DMS53 treated with DMSO at 0.1 percent for 48 hours (cell line): ENCODE data around the gene UGT1A3.

Experiments used
- DNase-seq: peaks from one replicate; lab custom pipeline; 2025; ENCODE audit not compliant: unreplicated experiment; lab: John Stamatoyannopoulos, UW

UGT1A3 gene

GRCh38 chr2:233814056-233814835 lies 85.4 kb downstream of the UGT1A3 start:
- DNase-seq: no peak

- no peak for DNase-seq
Observed at GRCh38 chr2:233815861-233816260, 87.0 kb downstream of the UGT1A3 start.

GRCh38 chr2:233816334-233816733 lies 87.5 kb downstream of the UGT1A3 start:
- no peak for DNase-seq

DNA sequence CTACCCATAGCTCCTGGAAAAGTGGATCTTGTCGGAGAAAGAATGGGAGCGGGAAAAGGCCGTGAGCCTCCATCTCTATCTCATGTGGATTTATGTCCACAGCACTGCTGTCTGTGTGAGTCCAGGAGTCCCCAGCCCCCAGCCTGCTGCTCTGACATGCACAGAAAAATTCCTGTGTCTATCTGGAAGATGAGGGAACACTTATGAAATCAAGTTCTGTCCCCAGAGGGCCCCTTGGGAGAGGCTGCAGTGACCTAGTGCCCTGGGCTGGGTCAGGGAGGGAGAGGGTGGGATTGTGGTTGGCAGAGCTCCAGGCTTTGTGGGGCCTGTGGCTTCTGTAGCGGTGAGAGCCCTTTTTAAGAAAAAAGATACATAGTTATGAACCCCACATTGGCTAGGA lies 87.9 kb downstream of the UGT1A3 start:
- DNase-seq: no peak

- no peak for DNase-seq
Observed at GRCh38 chr2:233817361-233817911, 88.6 kb downstream of the UGT1A3 start.

GRCh38 chr2:233817995-233818638 lies 89.3 kb downstream of the UGT1A3 start:
- no peak for DNase-seq

DNA sequence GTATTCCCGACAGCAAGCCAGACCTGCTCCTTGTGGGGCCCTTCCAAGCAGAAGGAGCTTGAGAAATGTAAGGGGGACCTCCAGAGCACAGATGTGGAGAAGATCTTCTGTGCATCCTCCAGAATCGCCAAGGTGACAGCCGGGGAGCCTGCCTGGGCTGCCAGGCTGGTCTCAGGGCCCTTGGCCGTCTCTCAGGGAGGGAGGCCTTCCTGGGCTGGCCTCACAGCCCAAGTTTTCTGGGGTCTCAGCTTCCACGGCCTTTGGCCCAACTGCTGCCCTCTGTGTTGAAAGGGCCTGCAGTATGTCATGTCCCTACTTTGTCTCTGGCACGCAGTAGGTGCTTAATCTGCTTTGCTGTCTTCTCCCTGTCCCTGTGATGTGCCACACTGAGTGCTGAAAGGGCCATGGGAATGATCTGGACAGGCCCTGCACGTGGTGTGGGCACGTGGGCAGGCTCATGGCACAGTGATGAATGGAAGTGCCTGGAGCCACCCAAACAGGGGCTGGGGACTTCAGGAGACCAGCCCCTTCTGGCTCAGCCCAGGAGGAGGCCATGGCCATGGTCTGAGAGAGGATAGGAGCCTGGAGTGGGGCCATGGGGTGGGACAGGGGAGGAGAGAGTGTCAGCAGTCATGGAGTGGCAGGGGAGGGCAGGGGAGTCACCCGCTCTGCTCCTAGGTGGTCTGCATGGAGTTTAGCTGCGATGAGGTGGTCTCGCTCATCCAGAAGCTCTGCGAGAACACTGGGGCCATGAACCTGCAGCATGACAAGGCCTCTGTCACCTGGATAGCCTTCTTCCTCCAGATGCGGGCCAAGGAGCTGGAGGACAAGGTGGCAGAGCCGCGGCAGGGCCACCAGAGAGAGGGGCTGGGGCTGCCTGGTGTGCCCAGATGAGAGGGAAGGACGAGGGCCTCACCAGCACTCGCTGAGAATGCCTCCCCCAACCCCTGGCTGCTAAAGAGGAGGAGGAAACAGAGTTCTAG lies 90.1 kb downstream of the UGT1A3 start:
- no peak for DNase-seq

DNA sequence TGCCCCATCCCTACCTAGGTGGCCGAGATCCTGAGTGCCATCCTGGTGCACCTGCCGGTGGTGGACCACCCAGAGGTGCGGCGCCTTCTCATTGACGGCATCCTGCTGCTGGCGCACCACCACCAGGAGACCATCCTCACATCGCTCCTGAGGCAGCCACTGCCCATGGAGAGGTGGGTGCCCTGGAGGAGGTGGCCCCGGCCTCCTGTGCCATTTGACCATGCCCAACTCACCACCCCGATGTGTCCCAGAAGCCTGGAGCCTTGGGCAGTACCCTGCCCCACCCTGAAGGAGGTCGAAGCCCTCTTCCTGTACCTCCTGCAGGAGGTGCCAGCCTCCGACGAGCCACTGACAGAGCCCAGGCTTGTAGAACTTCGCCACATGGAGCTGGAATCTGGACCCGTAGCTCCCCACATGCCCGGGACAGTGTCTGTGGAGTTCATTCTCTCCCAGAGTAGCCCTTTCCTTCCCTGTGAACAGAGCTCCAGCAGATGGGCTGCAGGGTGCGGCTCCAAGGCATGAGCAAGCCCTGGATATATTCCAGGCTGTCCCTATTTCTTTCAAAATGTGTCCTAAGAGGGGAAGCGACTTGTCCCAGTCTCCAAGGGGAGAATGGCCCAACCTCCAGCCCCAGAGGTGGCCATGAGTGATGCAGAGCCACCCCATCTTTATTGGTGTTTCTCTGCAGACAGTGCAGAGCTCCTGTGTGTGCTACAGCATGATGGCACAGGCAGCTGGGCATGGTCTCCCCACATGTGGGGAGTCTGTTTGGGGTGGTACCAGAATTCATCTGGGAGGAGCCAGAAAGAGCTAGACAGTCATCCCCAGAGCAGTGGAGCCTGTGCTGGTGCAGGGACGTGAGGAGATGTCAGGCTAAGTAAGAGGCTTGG lies 91.3 kb downstream of the UGT1A3 start:
- no peak for DNase-seq

DNA sequence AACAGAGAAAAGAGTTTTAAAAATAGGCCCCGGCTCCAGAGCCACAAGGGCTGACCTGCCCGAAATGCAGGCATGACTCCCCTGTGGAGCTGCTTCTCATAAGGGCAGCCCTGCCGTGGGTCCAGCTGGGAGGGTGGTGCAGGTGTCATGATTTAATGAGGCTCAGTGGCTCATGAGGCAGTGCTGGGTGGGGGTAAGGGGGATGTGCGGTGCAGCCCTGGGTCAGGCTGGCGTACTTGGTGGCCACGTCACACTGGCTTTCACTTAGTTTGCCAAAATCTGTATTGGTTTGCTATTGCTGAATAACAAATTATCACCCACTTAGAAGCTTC lies 91.9 kb downstream of the UGT1A3 start:
- DNase-seq: no peak

DNA sequence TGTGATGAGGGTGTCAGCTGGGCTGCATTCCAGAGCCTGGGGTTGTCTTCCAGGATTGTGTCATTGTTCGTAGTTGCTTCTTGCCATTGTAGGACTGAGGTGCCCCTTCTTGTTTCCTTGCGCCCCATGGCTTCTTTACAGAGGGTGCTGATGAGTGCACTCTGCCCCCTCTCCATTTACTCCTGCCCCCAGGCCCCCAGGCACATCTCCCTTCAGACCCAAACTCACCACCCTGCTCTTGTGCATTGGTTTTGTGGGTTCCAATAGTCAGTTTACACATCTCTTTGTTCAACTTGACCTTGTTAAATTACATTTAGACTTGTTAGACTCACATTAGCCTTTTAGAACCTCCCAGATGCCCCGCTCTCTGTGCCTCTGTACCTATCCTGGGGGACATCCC lies 92.4 kb downstream of the UGT1A3 start:
- DNase-seq: no peak

DNA sequence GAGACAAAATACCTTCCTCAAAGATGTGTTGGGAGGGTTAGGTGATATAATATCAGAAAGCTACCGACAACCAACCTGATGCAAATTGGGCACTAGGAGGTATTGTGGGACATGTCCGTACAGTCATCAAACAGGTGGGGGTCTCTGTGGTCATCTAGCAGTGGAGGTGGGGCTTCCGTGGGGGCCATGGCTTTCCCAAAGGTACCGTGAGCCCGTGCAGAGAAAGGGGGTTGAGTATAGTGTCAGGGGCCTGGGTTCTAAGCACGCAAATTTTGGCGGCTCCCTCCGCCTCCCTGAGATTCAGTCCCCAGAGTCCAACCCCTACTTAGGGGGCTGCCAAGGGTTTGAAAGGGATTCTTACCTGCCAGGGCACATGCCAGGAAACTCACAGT lies 92.9 kb downstream of the UGT1A3 start:
- no peak for DNase-seq

DNA sequence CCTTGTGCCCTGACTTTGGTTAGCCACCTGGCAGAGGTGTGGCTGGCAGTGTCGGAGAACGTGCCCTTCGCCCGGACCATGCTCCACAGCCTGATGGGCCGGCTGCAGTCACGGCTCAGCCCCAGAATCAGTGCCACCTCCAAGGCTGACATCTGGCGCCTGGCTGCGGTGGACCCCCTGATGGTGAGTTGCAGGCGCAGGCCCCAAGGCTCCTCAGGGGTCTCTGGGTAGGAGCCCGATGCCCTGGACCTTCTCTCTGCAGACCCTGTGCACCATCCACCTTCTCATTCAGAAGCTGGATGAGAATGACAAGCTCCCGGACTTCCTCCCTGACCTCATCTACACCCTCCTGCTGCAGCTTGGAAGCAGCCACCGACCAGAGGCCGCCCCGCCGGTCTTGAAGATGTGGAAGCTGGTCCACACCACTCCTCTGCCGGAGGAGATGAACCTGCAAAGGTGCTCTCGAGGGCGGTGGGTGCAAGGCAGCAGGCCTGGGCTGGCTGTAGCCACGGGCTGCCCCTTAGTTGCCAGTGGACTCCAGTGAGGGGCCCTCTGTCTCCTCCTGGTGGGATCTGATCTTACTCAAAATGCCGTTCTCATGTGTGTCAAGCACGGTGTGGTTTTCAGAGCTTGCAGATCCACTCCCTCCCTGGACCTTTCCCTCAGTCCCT lies 93.4 kb downstream of the UGT1A3 start:
- no peak for DNase-seq
